HG03095 (cell line): ENCODE data around the gene BDKRB2.

Experiments used
- ATAC-seq: cut with Tn5 transposase; IDR thresholded peaks from one replicate; pipeline ENCODE4 v1.9.1; 2021; ENCODE audit warnings: moderate library complexity; ENCODE audit not compliant: unreplicated experiment

The BDKRB2 gene

DNA sequence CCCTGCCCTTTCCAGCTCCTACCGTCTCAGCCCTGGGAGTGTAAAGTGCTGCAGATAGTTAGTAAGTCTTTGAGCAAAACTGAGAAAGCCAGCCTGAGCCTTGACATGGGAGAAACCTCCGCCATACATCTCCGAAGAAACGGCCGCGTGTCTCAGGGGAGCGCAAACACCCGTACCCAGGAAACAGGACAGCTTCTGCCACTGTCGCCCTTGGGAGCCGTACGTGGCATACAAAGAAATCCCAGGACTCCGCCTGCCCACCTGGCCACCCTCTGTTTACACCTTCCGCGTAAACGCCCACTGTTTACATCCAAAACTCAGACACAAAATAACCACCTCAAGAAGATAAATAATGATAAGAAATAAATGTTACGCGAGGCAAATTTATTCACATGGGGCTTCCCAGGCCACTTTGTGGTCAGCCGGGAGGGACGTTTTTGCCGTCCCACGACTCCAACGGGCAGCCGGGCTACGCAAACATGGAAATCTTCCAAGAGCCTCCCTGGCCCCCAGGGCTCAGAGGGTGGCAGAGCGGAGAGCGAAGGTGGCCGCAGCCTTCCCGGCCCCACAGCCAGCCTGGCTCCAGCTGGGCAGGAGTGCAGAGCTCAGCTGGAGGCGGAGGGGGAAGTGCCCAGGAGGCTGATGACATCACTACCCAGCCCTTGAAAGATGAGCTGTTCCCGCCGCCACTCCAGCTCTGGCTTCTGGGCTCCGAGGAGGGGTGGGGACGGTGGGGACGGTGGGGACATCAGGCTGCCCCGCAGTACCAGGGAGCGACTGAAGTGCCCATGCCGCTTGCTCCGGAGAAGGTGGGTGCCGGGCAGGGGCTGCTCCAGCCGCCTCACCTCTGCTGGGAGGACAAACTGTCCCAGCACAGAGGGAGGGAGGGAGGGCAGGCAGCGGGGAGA is at the start of gene BDKRB2:
BDKRB2 (plus strand) TSS at position 689 of the 908 bp plus-strand sequence. CDS start 32,269 bp downstream, outside the sequence.
- ATAC-seq = no peak

DNA sequence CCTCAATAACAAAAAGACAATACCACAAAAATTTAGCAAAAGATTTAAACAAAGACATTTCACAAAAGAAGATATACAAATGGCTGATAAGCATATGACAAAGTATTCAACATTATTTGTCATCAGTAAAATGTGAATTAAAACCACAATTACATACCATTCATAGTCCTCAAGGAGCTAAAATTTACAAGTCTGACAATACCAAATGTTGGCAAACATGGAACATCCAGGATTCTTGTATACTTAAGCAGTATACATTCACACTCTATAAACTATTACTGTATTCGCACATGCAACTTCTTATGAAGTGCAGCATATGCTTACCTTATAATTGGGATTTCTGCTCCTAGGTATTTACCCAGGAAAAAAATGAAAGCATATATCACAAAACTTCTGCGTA is 49.7 kb upstream of the BDKRB2 start:
- no peak for ATAC-seq

DNA sequence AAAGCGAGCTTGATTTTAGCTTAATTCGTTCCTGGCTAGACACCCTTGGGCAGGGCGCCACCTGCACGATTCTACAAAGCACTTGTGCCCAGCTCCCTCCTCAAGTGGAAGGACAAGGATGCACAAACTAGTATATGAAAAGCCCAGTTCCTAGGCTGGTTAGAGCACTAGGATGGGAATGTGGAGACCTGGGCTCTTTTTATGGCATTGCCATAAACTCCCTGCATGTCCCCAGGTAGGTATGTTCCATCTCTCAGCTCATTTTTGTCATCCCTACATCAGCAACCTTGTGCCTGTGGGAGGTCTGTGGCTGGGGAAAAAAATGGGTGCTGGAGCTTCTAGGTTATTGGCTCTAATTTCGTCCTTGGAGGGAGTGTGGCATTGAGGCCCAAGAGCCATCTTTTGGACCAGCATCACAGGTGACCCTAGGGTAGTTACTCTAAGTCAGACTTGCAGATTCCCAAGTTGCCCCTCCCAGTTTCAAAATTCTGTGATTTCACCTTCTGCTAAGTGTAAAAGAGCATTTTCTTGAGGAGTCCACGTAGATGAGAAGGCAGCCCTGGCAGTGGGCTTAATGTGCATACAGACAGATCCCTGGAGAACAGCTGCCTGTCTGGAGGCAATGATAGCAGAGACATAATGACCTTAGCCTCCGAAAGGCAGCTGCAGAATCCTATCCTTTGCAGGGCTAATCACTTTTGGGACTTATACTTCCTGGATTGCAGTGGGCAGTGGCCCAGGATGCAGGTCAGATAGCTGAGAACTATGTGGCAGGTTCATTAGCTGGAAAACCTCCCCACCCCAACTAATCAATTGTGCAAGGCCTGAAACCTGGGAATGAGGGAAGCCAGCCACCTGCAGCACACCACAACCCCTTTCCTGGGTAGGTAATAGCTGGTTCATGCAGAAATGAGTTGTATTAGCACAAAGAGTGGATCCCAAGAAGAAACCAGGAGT is 47.6 kb upstream of the BDKRB2 start:
- no peak for ATAC-seq

DNA sequence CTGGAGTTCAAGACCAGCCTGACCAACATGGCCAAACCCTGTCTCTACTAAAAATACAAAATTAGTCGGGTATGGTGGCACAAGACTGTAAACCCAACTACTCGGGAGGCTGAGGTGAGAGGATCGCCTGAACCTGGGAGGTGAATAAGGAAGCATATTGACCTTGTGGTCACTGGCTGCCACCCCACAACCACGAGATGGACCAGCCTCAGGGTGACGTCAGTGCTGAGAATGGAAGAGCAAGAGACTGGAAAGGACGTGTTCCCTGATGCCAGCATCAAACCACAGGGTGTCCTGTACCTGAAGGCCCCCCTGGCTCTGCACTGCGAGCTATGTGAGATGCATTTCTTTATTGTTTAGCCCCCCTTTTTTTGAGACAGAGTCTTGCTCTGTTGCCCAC is 45.9 kb upstream of the BDKRB2 start:
- no peak for ATAC-seq

DNA sequence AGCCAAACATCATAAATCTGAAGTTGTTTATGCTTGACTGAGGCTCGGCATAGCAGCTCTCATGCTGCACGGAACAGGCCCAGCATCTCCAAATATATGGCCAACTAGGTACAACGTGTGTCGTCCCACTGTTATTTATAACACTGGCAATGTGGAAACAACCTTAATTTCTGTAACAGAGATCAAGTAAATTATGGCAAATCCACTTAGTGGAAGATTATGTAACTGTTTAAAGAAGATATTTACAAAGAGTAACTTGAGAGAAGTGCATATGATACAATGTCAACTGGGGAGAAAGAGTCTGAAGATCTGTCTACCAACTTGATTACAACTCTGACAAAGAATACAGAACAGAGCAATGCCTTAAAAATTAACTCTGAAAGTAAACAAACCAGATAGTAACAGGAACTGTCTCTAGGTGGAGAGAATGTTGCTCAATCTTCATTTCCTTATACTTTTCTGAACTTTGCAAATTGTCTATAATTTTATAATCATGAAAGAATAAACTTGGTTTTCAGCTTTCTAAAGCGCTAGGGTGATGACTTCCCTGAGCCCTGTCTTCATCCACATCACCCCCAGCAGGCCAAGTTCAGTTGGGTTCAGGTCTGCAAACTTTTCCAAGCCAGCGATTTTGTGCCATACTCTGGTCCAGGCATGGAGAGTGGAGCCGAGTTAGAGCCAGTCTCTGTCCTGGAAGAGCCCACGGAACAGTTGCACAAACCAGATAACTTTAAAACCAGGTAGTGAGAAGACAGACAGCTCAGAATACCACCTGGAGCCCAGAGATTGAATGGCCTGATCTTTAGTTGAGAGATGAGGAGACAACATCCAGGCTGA is 44.3 kb upstream of the BDKRB2 start:
- no peak for ATAC-seq

DNA sequence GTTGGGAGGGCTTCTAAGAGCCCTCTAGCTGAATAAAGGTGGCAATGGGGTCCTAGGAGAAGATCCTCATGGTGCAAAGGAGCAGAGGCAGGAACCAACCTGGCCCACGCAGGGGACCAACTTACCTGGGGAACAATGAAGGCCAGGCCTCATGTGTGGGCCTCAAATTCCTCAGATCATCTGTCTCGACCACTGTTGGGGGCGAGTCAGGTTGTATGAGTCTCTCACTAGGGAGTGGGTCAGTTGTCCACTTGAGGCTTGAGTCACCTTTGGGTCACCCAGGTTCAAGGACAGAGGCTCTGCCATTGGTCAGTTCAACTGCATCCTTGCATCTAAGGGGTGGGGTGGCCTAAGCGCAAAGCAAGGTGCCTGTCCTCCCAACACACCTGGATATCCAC is 43.7 kb upstream of the BDKRB2 start:
- no peak for ATAC-seq

DNA sequence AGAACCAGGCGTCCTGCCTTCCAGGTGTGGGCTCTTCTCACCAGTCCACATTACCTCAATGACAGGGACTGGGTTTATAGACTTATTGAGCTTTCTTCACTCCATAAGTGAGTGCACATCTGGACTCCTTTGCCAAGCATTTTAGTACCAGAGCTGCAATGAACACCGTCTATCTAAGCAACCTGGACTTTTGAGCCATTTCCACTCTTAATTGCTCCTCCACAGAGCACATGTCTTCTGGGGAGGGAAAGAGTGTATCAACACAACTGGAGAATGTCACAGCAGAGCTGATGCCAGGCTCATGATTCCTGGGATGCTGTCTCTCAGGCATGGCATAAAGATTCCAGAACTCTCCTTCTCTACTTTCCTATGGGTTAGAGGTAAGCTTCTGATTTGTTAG is 43.0 kb upstream of the BDKRB2 start:
- no peak for ATAC-seq

DNA sequence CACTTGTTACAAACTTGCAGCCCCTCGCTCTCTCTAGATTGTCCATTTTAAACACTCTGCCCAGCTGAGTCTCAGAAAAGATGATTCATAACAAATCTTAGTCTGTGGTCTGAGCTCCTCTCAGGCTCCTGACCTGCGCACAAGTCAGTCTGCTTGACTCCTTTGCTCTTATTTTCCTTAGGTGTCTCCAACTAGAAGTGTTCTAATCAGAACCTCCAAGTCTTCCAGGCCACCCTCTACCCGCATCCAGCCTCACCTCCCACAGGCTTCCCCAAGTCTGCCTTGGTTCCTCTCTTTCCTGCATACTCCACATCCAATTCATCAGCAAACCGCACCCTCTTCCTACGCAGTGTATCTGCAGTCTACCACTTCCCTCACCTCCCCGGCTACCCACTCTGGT is 42.4 kb upstream of the BDKRB2 start:
- no peak for ATAC-seq

DNA sequence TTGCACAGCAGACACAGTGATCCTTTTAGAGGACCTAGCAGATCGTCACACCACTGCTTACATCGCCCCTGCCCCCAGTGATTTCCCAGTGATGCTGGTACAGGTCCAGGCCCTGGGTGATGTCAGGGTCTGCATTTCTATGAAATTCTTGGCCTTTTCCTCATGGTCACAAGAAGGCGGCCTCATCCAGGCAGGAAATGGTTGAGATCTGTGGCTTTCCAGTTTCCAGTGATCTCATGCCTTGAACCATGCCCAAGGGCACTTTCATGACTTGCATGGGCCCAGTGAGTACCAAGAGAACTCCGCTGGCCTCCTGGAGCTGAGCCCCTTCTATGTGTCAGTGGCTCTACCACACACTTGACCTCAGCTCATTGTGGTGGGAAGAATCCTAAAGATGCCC is 41.9 kb upstream of the BDKRB2 start:
- ATAC-seq = no peak

DNA sequence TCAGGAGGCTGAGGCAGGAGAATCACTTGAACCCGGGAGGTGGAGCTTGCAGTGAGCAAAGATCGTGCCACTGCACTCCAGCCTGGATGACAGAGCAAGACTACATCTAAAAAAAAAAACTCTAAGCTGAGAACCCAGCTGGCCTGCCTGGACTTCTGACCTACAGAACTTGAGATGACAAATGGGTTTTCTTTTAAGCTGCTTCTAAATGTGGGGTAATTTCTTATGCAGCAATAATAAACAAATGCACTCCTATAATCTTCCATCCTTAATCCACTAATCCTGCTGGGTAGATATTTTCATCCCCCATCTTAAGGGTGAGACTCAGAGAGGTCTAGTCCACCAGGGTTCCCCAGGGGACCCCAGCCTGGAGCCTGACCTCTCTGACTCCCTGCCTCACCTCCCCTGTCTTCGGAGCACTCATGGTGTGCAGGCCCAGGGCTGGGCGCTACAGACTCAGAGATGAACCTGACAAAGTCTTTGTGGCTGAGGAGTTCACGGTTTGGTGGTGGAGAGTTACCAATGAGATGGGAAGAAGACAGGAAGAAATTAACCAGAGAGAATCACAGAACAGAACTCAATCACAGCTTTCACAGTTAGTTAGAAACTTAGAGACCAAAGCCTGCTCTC is 39.7 kb upstream of the BDKRB2 start:
- no peak for ATAC-seq

DNA sequence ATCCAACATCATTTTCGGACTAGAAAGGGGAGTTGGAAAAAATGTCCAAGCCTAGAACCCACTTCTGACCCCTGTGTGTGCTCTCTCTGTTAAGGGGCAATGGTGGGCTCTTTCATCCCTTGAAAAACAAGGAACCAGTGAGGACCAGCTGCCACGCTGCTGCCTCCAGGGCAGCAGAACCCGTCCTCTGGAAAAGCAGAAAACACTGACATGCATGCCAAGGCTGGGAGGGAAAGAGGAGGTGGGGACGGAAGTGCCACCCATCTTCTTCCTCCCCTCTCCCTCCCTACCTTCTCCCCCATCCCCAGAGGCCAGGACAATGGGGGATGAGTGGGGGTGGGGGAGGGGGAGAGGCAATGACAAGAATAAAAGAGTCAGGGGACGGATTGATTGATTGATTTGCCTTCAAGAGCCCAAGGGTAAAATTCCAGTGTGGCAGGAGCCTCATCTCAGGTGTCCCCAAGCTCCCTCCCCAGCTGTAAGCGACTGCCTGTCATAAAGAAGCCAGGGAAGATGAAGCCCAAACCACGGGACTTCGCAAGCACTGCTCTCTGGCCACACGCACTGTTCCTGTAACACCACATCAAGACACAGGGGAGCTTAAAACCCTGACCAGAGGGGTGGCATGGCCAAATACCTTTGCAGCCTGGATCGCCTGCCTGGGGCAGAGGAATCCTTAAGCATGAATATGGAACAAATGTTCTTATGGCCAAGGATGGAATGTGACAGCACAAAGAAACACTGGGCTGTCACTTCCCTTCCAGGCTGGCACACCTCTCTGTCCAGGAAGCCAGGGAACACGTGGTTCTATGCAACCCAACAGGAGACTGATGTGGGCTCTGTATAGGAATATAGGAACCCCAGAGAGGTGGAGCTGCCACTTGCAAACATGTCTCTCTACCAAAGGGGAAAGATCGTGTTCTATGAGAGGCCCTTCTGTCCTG is 38.9 kb upstream of the BDKRB2 start:
- ATAC-seq = no peak

DNA sequence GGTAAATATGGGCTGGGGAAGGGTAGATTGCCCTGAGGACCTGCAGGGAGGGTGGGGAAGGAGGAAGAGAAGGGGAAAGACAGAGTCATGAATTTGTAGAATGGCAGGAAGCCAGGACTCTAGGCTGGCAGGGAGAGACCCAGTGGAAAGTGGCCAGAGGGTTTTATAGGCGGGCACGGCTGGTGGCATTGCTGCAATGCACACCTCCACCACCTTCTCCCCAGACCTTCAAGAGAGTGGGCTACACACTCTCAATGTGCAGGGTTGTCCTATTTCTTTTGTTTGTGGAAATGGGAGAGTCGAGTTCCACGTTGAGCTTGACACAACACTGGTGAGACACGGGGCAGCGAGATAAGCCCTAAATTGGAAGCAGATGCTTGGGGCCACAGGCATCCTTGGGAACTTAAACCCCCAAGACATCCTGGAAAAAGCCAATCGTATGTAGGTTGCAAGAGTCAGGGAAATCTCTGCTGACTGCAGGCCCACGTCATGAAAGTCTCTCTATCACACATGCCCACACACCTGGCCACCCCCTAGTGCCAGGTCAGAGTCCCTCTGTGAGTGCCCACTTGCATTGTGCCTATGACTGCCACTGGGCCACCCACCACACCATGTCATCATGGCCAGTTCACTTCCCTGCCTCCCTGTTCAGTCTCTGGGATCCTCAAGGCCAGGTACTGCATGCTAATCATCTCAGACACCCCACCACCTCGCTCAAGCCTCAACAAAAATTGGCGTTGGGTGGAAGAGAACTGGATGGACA is 38.0 kb upstream of the BDKRB2 start:
- ATAC-seq = no peak

DNA sequence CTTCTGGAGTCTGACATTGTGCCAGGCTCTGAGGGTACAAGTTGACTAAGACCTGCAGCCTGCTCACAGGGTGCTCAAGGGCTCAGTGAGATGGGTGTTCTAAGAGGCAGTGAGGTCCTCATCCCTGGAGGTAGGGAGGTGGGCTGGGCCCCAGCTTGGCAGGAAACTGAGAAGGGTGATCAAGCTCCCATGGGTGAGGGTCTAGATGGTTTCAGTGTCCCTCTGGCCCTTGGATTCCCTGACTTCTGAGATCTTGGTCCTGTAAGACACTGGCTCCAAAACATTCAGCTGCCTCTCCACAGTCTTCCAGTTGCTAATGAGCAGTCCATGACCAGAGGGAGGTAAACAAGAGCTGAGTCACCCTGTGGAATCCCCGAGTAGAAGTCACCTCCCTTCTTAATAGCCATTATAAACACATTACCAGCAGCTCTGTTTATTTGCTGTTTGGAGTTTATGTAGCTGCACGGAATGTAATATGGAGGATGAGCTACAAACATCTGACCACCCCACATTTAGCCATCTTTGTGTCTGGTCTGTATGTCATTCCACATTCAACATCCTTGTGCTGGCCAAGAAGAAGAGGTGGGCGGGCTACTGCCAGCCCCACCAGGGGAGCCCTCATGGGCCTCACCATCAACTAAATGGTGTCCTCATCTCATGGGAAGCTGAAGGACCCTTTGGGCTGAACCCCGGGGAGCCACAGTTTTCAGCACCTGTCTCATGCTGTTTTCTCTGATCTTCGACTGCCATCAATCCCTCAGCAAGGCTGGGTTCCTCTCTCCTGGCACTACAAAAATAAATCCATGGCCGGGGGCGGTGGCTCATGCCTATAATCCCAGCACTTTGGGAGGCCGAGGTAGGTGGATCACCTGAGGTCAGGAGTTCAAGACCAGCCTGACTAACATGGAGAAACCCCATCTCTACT is 37.2 kb upstream of the BDKRB2 start:
- ATAC-seq = no peak

DNA sequence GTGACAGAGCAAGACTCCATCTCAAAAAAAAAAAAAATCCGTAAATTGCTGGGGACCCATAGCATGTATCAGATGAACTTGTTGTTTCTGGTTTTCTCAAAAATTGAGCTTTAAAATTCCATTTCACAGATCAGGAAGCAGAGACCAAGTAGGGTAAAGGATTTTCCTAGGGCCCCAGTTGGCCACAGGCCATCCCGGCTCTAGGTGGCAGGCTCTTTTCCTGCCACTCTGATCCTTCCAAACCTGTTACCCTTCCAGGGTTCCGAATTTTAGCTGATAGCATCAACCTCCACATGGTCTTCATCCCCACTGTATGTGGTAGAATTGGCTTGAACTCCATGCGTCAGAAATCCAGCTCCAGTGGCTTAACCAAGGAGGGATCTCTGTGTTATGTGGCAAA is 36.1 kb upstream of the BDKRB2 start:
- ATAC-seq = no peak

DNA sequence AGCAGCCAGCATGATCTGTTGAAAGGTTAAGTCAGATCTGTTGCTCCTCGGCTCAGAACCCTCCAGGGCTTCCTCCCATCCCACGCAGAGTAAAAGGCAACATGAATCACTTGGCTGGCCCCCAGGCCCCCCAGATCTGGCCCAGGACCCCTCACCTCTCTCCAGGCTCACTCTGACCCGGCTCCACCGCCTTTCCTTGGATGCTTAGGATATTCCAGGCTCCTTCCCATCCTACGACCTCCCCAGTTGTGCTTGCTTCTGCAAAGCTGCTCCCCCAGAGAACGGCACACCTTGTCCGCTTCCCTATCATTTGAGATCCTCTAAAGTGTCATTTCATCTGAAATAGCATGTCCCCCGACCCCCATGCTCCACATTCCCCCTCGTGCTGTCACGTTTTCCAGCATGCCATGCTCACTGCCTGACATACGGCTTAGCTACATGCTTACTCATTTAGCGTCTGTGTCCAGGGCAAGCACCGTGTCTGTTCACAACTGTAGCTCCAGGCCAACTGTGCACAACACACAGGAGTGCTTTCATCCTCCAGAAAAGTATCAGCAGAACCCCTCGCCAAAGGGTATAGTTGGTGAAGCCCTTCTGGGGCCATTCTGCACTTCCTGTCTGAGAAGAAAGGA is 33.6 kb upstream of the BDKRB2 start:
- no peak for ATAC-seq

DNA sequence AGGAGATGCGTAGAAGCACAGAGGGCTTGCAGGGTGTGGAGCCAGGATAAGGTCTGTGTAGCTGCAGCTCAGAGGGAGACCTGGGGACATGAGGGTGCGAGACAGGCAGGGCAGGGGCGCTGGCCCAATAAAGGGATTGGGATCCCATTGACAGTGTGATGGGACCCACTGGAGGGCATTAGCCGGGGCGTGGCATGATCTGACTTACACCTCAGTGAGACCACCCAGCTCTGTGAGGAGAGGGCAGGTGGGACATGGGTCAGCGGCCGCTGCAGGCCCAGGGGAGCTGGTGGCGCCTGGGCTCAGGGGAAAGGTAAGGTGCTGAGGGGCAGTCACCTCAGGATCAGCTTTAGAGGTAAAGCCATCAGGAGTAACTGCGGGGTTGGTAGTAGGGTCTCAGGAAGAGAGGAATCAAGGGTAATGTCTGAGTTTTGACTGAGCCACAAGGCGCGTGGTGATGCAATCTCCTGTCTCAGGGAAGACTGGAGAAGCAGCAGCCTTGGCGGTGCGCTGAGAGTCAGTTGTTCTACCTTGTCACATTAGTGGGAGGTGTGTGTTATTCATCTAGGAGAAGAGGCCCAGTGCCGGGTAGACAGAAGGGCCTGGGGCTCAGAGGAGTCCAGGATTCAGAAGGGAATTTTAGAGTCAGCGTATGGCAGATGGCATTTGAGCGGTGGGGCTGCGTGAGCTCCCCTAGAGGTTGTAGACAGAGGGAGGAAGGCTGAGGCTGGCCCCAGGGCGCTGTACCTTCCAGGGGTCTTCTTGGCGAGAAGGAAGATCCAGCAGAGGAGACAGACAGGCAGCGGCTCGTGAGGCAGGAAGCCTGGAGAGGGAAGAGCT is 30.8 kb upstream of the BDKRB2 start:
- ATAC-seq = no peak
